K562 (cell line): Measurements from ENCODE around the gene CSNK1D. TPM values are rescaled to one million over a fixed set of nuclear protein-coding genes. Genes with fewer than 3 reads are reported as not detected.

Experiments used
- TAF1 ChIP-seq: IDR thresholded peaks from 2 replicates; pipeline ENCODE4 v1.6.1; 2011; ENCODE audit warnings: mild to moderate bottlenecking, low read length, moderate library complexity; ENCODE audit not compliant: insufficient read depth, control insufficient read depth, severe bottlenecking; ENCODE audit errors: extremely low read depth
- polyA plus RNA-seq, 8 experiments: library from polyadenylated mRNA; depleted of rRNA in 4 of 8; stranded (reverse) in 5 of 8; unstranded in 3 of 8; fragments of >200 nt; fragmentation: Nextera tagmentation in 2 of 8; fragmentation: Illumina TruSeq in 1 of 8; extraction: Ambion mirVana in 2 of 8; extraction: Trizol in 1 of 8; gene quantifications; 2 replicates each; pipeline versions ENCODE4 v1.2.1 to v1.2.3, GENCODE V29; 2011 to 2014; ENCODE audit warnings: inconsistent platforms in 1 of 8, missing spikeins in 1 of 8
- total RNA-seq, 7 experiments: library from RNA; depleted of rRNA in 6 of 7; stranded (reverse); fragments of >200 nt in 6 of 7; fragmentation: Illumina TruSeq in 2 of 7; extraction: Trizol in 2 of 7; gene quantifications; 2 replicates each; pipeline versions ENCODE4 v1.2.1 to v1.2.3, GENCODE V29; 2011 to 2021; ENCODE audit warnings: low replicate concordance in 1 of 7
- TF ChIP-seq, protein P1 (sequence below): fragments of 200-600 bp; sonication (generic); IDR thresholded peaks from one replicate; pipeline ENCODE4 v1.6.1; 2012; ENCODE audit warnings: mild to moderate bottlenecking, low read depth, low read length, inconsistent platforms
- TF ChIP-seq, protein P2 (sequence below): fragments of 250-450 bp; sonication (Bioruptor Pico); IDR thresholded peaks from 2 replicates; pipeline ENCODE4 v1.5.1; 2021; ENCODE audit warnings: mild to moderate bottlenecking

Gene CSNK1D
- total and polyA plus RNA-seq, 9 of the 15 experiments (the other 6 are each of a cell fraction or from before 2014, with no cell fraction given): 6.5 to 133 (median 41.3) TPM

DNA sequence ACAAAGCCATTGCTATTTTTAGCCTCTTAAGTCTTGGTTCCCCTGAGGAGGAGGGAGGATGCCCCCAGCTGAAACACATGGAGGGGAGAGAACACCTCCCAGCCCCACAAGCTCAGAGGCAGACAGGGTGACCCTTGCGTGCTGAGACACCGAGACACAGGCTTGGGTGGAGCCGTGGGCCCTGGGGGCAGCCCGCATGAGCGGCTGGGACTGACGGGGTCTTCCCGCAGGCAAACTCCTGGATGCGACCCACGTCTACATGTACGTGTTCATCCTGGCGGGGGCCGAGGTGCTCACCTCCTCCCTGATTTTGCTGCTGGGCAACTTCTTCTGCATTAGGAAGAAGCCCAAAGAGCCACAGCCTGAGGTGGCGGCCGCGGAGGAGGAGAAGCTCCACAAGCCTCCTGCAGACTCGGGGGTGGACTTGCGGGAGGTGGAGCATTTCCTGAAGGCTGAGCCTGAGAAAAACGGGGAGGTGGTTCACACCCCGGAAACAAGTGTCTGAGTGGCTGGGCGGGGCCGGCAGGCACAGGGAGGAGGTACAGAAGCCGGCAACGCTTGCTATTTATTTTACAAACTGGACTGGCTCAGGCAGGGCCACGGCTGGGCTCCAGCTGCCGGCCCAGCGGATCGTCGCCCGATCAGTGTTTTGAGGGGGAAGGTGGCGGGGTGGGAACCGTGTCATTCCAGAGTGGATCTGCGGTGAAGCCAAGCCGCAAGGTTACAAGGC lies 34.9 kb downstream of the CSNK1D start (continued):
- TF ChIP-seq, protein P1, sequence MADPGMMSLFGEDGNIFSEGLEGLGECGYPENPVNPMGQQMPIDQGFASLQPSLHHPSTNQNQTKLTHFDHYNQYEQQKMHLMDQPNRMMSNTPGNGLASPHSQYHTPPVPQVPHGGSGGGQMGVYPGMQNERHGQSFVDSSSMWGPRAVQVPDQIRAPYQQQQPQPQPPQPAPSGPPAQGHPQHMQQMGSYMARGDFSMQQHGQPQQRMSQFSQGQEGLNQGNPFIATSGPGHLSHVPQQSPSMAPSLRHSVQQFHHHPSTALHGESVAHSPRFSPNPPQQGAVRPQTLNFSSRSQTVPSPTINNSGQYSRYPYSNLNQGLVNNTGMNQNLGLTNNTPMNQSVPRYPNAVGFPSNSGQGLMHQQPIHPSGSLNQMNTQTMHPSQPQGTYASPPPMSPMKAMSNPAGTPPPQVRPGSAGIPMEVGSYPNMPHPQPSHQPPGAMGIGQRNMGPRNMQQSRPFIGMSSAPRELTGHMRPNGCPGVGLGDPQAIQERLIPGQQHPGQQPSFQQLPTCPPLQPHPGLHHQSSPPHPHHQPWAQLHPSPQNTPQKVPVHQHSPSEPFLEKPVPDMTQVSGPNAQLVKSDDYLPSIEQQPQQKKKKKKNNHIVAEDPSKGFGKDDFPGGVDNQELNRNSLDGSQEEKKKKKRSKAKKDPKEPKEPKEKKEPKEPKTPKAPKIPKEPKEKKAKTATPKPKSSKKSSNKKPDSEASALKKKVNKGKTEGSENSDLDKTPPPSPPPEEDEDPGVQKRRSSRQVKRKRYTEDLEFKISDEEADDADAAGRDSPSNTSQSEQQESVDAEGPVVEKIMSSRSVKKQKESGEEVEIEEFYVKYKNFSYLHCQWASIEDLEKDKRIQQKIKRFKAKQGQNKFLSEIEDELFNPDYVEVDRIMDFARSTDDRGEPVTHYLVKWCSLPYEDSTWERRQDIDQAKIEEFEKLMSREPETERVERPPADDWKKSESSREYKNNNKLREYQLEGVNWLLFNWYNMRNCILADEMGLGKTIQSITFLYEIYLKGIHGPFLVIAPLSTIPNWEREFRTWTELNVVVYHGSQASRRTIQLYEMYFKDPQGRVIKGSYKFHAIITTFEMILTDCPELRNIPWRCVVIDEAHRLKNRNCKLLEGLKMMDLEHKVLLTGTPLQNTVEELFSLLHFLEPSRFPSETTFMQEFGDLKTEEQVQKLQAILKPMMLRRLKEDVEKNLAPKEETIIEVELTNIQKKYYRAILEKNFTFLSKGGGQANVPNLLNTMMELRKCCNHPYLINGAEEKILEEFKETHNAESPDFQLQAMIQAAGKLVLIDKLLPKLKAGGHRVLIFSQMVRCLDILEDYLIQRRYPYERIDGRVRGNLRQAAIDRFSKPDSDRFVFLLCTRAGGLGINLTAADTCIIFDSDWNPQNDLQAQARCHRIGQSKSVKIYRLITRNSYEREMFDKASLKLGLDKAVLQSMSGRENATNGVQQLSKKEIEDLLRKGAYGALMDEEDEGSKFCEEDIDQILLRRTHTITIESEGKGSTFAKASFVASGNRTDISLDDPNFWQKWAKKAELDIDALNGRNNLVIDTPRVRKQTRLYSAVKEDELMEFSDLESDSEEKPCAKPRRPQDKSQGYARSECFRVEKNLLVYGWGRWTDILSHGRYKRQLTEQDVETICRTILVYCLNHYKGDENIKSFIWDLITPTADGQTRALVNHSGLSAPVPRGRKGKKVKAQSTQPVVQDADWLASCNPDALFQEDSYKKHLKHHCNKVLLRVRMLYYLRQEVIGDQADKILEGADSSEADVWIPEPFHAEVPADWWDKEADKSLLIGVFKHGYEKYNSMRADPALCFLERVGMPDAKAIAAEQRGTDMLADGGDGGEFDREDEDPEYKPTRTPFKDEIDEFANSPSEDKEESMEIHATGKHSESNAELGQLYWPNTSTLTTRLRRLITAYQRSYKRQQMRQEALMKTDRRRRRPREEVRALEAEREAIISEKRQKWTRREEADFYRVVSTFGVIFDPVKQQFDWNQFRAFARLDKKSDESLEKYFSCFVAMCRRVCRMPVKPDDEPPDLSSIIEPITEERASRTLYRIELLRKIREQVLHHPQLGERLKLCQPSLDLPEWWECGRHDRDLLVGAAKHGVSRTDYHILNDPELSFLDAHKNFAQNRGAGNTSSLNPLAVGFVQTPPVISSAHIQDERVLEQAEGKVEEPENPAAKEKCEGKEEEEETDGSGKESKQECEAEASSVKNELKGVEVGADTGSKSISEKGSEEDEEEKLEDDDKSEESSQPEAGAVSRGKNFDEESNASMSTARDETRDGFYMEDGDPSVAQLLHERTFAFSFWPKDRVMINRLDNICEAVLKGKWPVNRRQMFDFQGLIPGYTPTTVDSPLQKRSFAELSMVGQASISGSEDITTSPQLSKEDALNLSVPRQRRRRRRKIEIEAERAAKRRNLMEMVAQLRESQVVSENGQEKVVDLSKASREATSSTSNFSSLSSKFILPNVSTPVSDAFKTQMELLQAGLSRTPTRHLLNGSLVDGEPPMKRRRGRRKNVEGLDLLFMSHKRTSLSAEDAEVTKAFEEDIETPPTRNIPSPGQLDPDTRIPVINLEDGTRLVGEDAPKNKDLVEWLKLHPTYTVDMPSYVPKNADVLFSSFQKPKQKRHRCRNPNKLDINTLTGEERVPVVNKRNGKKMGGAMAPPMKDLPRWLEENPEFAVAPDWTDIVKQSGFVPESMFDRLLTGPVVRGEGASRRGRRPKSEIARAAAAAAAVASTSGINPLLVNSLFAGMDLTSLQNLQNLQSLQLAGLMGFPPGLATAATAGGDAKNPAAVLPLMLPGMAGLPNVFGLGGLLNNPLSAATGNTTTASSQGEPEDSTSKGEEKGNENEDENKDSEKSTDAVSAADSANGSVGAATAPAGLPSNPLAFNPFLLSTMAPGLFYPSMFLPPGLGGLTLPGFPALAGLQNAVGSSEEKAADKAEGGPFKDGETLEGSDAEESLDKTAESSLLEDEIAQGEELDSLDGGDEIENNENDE: no peak
- TF ChIP-seq, protein P2, sequence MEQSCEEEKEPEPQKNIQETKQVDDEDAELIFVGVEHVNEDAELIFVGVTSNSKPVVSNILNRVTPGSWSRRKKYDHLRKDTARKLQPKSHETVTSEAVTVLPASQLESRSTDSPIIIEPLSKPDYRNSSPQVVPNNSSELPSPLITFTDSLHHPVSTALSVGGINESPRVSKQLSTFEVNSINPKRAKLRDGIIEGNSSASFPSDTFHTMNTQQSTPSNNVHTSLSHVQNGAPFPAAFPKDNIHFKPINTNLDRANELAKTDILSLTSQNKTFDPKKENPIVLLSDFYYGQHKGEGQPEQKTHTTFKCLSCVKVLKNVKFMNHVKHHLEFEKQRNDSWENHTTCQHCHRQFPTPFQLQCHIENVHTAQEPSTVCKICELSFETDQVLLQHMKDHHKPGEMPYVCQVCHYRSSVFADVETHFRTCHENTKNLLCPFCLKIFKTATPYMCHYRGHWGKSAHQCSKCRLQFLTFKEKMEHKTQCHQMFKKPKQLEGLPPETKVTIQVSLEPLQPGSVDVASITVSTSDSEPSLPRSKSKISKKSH (CRISPR knock-in tag): no peak
- TF ChIP-seq TAF1: peak; percentile 41
